GM08714 (cell line): Measurements from ENCODE around the gene MYL3.

ENCODE experiments used
- H3K4me3 ChIP-seq: fragments of 200-500 bp; sonication (Bioruptor generic); 2 replicates; pipeline ENCODE4 v1.5.1; 2014; ENCODE audit warnings: mild to moderate bottlenecking, low read length, inconsistent platforms
- ZNF274 ChIP-seq: IDR thresholded peaks from 2 replicates; pipeline ENCODE4 v1.6.1; 2012; ENCODE audit warnings: mild to moderate bottlenecking, low read depth, low read length

MYL3 gene

DNA sequence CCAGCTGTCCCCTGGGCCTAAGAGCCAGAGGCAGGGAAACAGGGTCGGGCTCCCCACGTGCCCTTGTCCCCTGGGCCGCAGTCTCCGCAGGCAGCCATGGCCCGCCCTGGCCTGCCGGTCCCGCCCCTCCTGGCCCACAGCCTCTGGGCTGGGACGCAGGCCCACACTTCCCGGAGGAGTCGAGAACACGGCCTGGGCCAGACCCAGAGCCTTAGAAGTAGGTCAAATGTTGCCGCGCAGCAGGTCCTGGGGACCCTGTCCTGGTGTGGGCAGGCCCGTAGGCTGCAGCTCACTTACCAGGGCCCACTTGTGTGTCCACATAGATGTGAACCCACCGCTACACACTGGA lies 4.3 kb upstream of the MYL3 start:
- TF ChIP-seq ZNF274, result no peak
- H3K4me3 ChIP-seq, result no peak overlapping the region

DNA sequence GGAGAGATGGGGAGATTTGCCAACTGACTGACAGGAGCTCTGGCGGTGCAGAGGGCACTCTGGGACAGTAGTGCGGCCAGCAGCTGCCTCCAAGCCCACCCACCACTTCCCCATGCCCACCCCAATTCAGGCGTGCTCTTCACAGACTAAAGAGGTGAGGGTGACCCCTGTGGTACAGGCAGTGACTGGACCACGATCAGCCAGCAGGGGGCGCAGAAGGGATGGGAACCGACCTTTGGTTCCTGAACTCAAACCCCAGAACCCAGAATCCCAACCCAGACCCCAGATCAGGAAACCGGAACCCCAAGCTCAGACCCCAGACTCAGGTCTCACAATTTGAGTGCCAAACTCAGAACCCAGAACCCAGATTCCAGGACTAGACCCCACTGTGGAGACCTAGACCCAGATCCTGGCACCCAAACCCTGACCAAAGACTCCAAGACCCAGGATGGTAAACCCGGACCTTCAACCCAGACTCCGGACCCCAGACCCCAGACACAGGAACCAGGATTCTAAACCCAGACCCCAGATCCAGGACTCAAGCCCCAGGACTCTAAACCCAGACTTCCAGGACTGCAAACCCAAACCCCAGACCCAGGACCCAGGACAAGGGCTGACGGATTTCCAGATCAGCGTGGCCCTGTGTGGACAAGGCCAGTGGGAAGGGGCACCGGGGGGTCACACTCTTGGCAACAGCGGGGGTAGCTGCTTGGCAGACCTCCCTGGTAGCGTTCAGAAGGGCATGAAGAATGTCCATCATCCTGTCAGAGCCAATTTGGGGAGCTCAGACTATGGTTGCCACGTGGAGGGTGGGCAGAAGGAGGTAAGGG lies 3.7 kb upstream of the MYL3 start:
- no peak overlapping the region for H3K4me3 ChIP-seq
- TF ChIP-seq ZNF274, result no peak

DNA sequence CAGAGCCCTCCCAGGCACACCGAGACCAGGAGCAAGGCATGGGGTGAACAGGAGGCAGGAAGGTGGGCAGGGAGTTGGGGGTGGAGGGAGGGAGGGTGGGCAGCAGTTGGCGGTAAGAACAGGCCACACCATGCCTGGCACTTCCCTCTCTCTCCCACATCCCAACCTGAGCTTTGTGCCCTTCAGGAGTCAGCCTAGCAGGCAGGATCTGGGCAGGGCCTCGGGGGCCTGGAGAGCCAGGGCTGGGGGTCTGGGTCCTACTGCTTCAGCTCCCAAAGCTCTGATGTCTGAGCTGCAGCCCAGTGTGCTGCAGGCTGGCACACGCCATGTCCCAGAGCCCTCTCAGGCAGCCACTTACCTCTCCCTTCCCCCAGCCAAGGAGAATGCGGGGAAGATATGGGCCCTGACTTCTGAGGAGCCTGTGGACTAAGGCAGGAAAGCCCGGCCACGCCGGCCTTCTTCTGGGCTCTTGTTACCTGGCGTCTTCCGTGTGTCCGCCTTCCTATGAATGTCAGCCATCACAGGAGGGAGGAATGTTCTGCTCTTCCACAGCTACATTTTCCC lies 2.9 kb upstream of the MYL3 start:
- no peak for TF ChIP-seq ZNF274
- H3K4me3 ChIP-seq, result no peak overlapping the region

DNA sequence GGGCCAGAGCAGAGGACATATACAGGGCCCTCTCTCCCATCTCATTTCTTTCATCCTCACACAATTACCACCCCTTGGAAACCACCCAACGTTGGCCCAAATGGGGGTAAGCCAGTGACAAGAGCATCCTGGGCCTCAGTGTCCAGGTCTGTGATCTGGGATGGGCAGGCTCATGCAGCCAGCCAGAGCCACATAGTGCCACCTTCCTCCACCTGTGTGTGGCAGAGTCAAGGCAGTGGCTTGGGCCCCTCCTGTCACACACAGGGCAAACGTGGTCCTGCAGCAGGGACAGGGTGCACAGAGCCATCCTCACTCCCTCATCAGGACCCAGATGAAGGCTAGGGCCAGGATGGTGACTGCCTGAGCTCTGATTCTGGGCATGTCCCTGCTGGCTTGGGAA lies 2.3 kb upstream of the MYL3 start:
- no peak for TF ChIP-seq ZNF274

DNA sequence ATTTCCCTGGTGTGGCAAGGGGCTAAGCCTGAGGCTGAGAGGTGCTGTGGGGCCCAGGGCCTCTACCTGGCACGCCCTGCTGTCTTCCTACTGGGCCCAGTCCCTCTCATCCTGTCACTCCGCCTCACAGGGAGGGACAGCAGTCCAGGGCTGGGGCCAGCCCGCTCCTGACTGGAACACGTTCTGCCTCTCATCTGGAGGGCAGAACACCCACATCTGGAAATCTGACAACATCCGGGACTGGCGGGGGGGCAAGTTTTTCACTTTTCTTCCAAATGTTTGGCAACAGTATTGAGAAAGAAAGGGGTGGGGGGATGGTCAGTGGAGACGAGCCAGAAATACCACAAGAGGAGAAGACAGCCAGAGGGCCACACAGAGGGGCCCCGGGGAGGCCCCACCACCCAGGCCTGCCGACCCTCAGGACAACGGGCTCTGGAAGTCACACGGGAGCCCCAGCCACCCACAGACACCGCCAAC lies 1.8 kb upstream of the MYL3 start:
- H3K4me3 ChIP-seq, result no peak overlapping the region
- TF ChIP-seq ZNF274, result no peak

More for the DNA sequence above, 2.3 kb upstream of the MYL3 start:
- no peak overlapping the region for H3K4me3 ChIP-seq

DNA sequence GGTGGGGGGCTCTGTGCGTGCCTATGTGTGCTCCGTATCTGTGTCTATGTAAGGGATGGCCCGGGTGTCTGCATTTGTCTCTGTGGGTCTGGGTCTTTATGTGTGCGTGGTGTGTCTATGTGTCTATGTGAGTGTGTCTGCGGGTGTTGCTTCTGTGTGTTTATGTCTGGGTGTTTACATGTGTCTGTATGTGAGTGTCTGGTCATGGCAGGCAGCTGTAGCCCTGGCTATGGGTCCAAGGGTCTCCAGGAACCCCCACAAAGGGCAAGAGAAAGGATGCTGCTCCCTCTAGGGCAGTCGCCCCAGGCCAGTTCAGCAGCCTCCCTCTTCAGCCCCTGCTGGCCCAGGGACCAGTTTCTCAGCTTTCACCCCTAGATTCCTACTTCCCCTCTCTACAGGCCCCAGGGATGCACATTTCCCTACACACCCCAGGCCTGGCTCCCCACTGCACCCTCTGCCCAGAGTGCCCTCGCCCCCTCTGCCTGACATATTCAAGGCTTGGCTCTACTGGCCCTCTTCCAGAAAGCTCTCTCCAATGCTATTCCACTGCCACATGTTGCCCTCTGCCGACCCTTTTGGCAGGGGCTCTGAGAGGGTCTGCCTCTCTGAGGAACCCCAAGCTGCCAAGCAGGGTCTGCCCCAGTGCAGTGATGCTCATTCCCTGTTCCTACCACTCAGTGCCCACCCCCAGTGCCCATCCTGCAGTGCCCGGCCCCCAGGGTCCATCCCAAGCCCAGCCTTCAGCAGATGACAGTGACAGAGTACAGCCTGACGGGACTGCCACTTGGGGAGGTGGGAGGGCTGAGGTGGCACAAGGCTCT lies 1.0 kb upstream of the MYL3 start:
- TF ChIP-seq ZNF274, result no peak
- H3K4me3 ChIP-seq, result no peak overlapping the region

DNA sequence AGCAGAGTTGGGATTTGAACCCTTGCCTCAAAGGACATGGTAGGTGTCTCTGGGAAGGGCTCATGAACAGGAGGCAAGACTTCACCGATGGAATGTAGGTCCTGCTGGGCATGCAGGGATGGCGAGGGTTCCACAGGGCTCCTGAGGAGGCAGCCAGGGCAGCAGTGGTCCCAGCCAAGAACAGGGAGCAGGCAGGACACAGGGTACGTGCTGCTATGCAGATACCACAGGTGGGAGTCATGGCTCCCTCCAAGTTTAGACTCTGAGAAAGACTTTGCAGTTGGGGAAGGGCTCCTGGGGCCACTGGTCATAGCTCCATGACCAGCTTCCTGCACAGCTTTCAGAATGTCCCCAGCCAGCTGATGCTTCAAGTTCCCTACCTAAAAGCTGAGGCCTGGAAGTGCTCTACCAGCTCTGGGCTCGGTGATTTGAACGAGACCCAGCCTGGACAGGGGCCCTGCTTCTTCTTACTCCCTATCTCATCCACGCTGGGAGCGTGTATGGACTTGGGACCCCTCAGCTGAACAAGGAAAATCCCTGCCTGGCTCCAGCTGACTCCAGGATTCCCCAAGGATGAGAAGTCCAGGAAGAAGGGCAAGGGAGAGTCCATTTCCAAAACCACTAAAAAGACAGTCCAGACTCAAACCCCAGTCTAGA lies 747 bp downstream of the MYL3 start:
- no peak for TF ChIP-seq ZNF274
- no peak overlapping the region for H3K4me3 ChIP-seq

DNA sequence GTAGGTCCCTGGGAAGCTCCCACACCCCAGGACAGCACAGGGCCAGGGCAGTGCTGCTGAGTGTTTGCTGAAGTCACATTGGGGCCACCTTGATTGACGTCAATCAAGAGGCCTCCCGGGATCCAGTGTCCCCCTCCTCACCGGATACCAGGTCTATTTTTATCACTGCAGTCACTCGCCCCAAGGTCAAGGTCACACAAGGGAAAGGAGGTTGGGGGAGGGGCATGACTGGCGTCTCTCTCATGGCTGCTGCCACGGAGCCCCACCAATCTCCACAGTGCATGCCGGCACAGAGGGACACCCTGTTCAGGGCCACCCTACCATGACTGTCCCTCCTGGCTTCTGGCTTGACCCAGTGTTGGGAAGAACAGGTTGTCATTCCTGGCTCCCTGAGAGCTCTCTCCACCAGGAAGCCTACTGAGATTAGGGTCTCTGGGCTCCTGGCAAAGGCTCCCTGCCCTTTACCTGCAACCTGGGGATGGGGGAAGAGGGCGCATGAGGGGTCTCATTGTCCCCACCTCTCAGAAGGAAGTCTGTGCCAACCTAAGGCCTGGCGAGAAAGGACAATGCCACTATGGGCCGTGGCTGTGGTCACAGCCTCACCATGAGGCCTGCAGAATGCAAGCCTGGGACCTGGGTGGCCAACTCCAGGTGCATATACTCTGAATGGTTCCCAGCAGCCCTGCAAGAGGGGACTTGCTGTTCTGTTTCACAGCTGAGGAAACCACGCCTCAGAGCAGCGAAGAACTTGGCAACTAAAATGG lies 1.5 kb downstream of the MYL3 start:
- no peak overlapping the region for H3K4me3 ChIP-seq
- no peak for TF ChIP-seq ZNF274

DNA sequence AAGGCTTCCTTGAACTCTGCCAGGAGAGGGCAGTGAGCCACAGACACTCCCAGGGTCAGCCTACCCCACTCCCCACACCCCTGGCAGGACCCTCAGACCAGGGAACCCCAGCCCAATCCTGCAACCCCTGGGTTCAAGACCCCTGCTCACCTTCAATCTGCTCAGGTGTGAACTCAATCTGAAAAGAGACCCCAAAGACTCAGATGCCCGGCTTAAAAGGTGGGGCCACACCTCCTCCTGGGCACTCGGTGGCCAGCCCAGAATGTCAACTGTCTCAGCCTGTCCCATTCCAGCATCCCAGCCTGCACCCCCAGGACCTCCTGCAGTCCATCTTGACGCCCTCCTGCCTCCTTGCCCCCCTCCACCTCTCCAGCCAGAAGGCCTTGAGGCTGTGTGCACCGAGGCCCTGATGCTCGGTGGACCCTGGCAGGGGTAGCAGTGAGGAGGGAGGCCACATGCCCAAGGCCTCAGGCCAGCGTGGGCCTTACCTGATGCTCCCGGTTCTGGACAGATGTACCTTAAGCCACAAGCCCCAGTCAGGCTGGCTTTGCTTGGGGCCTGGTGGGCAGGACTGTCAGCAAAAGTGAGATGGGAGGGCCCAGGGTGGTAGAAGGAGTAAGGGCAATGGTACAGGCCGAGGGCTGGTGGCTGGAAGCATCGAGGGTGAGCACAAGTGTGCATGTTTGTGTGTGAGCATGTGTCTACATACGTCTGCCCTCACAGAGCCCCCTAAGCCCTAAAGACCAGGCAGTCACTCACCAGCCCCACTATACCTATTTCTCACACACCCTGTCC lies 2.2 kb downstream of the MYL3 start:
- TF ChIP-seq ZNF274, result no peak
- no peak overlapping the region for H3K4me3 ChIP-seq

DNA sequence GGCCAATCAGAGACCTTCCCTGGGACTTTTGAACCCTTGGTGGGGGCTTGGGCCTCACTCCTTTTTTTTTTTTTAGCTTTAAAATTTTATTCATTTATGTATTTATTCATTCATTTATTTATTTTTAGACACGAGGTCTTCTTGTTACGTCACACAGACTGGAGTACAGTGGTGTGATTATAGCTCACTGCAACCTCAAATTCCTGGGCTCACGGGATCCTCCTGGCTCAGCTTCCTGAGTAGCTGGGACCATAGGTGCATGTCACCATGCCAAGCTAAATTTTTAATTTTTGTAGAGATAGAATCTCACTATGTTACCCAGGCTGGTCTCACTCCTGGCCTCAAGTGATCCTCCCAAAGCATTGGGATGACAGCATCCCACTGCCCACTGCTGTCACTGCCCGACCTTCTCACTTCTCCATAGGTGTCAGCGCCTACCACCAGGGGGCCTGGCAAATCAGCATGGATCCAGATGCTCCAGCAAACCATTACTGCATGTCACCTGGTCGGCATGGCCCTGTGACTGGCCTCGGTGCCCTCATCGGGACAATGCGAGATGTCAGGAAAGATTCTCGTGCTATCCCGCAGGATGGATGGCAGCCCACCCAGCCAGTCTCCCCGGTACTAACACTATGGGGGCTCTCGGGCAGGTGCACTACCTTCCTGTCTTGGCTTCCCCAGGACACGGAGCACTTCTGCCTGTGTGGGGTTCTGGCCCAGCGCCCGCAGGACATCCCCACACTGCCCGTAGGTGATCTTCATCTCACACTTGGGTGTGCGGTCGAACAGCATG lies 3.0 kb downstream of the MYL3 start:
- TF ChIP-seq ZNF274, result no peak
- H3K4me3 ChIP-seq, result no peak overlapping the region

DNA sequence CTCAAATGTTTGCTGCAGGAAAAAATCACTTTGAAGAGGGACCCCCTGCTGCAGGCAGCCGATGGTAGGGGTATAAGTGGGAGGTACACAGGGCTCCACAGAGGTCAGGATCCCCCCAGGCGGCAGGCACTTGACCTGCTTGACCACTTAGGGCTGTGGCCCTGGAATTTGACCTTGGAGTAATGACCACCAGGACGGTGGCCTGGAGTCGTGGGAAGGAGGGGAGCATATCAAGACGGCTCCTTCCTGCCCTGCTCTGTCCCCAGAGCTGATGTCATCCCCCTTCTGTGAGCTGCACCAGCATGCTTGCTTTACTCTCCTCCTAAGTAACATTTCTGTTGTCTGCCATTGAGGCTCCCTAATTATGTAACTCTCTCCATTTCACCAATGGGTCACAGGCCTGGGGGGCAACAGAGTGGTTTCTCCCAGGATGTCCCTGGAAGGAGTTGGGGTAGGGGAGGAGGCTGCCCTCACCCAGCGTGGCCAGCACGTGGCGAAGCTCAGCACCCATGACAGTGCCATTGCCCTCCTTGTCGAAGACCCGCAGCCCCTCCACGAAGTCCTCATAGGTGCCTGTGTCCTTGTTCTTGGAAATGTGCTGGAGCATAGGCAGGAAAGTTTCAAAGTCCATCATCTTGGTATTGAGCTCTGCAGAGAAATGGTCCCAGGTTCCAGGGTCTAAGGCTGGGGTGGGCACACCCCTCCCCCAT lies 4.1 kb downstream of the MYL3 start:
- H3K4me3 ChIP-seq, result no peak overlapping the region
- no peak for TF ChIP-seq ZNF274

DNA sequence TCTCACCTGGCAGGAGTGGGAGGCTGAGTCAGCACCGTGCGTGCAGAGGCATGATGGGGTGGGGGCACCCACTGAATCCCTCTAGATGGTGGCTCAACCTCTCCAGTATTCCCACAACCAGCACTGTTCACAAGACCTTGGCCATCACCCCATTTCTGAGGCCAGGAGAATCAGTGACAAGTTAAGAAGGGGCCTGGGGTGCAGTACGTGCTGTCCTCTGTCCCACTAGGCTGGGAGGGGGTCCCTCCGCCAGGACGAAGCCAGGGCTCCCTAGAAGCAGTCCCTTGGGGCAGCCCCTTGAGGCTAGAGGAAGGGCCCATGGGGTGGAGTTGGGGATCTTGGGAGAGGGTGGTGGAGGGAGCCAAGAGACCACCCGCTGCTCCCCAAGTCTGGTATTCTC lies 4.8 kb downstream of the MYL3 start:
- TF ChIP-seq ZNF274, result no peak
- no peak overlapping the region for H3K4me3 ChIP-seq
